HepG2 (cell line): ENCODE results near the gene WDR54. TPM values are rescaled to one million over a fixed set of nuclear protein-coding genes. Genes with fewer than 3 reads are reported as not detected.

ENCODE experiments used
- ATF4 ChIP-seq, 2 experiments: fragments of 450-650 bp in 1 of 2; sonication (generic) in 1 of 2; formaldehyde crosslinking; IDR thresholded peaks; 2 replicates each; pipeline versions ENCODE4 v1.5.0 to v1.8.0; 2020 to 2022; ENCODE audit warnings: mild to moderate bottlenecking in 1 of 2, missing genetic modification reagents in 1 of 2
- E2F1 ChIP-seq: sonication (generic); formaldehyde crosslinking; IDR thresholded peaks from 2 replicates; pipeline ENCODE4 v1.5.0; 2020; ENCODE audit warnings: missing genetic modification reagents
- ETV6 ChIP-seq: sonication (generic); formaldehyde crosslinking; conservative IDR thresholded peaks from 2 replicates; pipeline ENCODE4 v1.4.0; 2020; ENCODE audit warnings: missing genetic modification reagents
- FOXK1 ChIP-seq: sonication (generic); formaldehyde crosslinking; IDR thresholded peaks from 2 replicates; pipeline ENCODE4 v1.4.0; 2020; ENCODE audit warnings: low read depth, missing genetic modification reagents, borderline replicate concordance
- IRF2 ChIP-seq: IDR thresholded peaks from 2 replicates; pipeline ENCODE4 v1.6.1; 2018; ENCODE audit warnings: missing genetic modification reagents, missing compliant biosample characterization
- JARID2 ChIP-seq: sonication (generic); formaldehyde crosslinking; IDR thresholded peaks from 2 replicates; pipeline ENCODE4 v1.8.1; 2023; ENCODE audit warnings: missing genetic modification reagents, inconsistent platforms; ENCODE audit not compliant: insufficient replicate concordance
- MEIS2 ChIP-seq: sonication (generic); formaldehyde crosslinking; IDR thresholded peaks from 2 replicates; pipeline ENCODE4 v1.9.0; 2021; ENCODE audit warnings: mild to moderate bottlenecking, missing genetic modification reagents
- MIER3 ChIP-seq: IDR thresholded peaks from 2 replicates; pipeline ENCODE4 v1.6.1; 2016; ENCODE audit warnings: missing compliant biosample characterization, borderline replicate concordance
- MYNN ChIP-seq: sonication (generic); formaldehyde crosslinking; IDR thresholded peaks from 2 replicates; pipeline ENCODE4 v1.4.0; 2020; ENCODE audit warnings: mild to moderate bottlenecking, low read depth, missing genetic modification reagents
- NFIC ChIP-seq: IDR thresholded peaks from 2 replicates; pipeline ENCODE4 v1.6.1; 2012; ENCODE audit warnings: mild to moderate bottlenecking, low read length, inconsistent platforms
- NFYB ChIP-seq: sonication (generic); formaldehyde crosslinking; IDR thresholded peaks from 2 replicates; pipeline ENCODE4 v1.4.0; 2020; ENCODE audit warnings: missing genetic modification reagents
- SNAI1 ChIP-seq: sonication (generic); formaldehyde crosslinking; IDR thresholded peaks from 2 replicates; pipeline ENCODE4 v1.5.0; 2020; ENCODE audit warnings: mild to moderate bottlenecking, missing genetic modification reagents, borderline replicate concordance
- TRIM24 ChIP-seq: sonication (generic); formaldehyde crosslinking; IDR thresholded peaks from 2 replicates; pipeline ENCODE4 v1.8.0; 2022; ENCODE audit warnings: mild to moderate bottlenecking, missing genetic modification reagents
- TSC22D2 ChIP-seq: sonication (generic); formaldehyde crosslinking; IDR thresholded peaks from 2 replicates; pipeline ENCODE4 v1.5.1; 2020; ENCODE audit warnings: missing genetic modification reagents, mild to moderate bottlenecking, borderline replicate concordance
- ZBTB20 ChIP-seq: sonication (generic); formaldehyde crosslinking; IDR thresholded peaks from 2 replicates; pipeline ENCODE4 v1.8.1; 2023; ENCODE audit warnings: missing genetic modification reagents, low read depth, mild to moderate bottlenecking, borderline replicate concordance
- ZFAT ChIP-seq: sonication (generic); formaldehyde crosslinking; conservative IDR thresholded peaks from 2 replicates; pipeline ENCODE4 v1.8.1; 2023; ENCODE audit warnings: missing genetic modification reagents, inconsistent platforms
- ZNF256 ChIP-seq: sonication (generic); formaldehyde crosslinking; conservative IDR thresholded peaks from 2 replicates; pipeline ENCODE4 v1.4.0; 2020; ENCODE audit warnings: missing genetic modification reagents
- ZNF326 ChIP-seq: sonication (generic); formaldehyde crosslinking; IDR thresholded peaks from 2 replicates; pipeline ENCODE4 v1.4.0; 2020; ENCODE audit warnings: missing genetic modification reagents, borderline replicate concordance
- polyA plus RNA-seq, 8 experiments: library from polyadenylated mRNA; depleted of rRNA in 3 of 8; stranded (reverse) in 7 of 8; unstranded in 1 of 8; fragments of >200 nt; fragmentation: Illumina TruSeq in 4 of 8; extraction: Trizol in 4 of 8; gene quantifications; 2 replicates each; pipeline versions ENCODE4 v1.2.1 to v1.2.3, GENCODE V29; 2011 to 2016; ENCODE audit warnings: low read depth in 4 of 8, missing spikeins in 1 of 8, mixed read lengths in 1 of 8; ENCODE audit not compliant: insufficient read depth in 1 of 8
- total RNA-seq, 5 experiments: library from RNA; depleted of rRNA; stranded (reverse); fragments of >200 nt; fragmentation: Illumina TruSeq; extraction: Trizol; gene quantifications; 2 replicates each; pipeline ENCODE4 v1.2.3, GENCODE V29; 2016; ENCODE audit warnings: low read depth in 1 of 5
- TF ChIP-seq, protein P1 (sequence below): IDR thresholded peaks from 2 replicates; pipeline ENCODE4 v1.6.1; 2016; ENCODE audit warnings: missing compliant biosample characterization, missing genetic modification reagents, borderline replicate concordance
- TF ChIP-seq, protein P2 (sequence below): sonication (generic); formaldehyde crosslinking; IDR thresholded peaks from 2 replicates; pipeline ENCODE4 v1.4.0; 2020; ENCODE audit warnings: missing genetic modification reagents, borderline replicate concordance
- TF ChIP-seq, protein P3 (sequence below): sonication (generic); formaldehyde crosslinking; IDR thresholded peaks from 2 replicates; pipeline ENCODE4 v1.8.0; 2022; ENCODE audit warnings: low read depth, missing genetic modification reagents

Gene WDR54
- total and polyA plus RNA-seq, 2 of the 13 experiments (the other 11 are each of a cell fraction or from before 2014, with no cell fraction given) = 2.0 to 17.3 TPM

DNA sequence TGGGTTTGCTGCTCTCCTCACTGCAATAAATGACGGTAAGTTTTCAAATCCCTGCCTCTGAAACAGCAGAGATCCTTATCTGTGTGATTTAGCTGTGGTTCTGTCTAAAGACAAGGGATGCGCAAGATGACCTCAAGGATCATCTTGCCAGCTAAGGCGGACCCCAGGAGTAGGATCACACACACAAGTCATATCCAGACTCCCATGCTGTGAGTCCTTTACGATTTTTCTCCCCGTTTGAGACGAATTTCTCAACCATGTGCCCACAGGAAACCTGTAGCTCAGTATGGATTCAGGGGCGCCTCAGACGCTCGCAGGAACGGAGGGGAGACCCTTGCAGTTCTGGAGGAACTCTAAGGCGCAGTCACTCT lies 30.3 kb upstream of the WDR54 start (continued):
- TF ChIP-seq E2F1 (CRISPR knock-in tag) = 0 out of 2 replicates have a peak, but pooled peaks have one; percentile 26
- TF ChIP-seq ETV6 (CRISPR knock-in tag) = peak; percentile 63
- peak; percentile 10; the same call in 1 of the 2 replicates for TF ChIP-seq MEIS2 (CRISPR knock-in tag)
- 0 out of 2 replicates have a peak, but pooled peaks have one; percentile 21 for TF ChIP-seq MIER3 (CRISPR knock-in tag)
- TF ChIP-seq, protein P1, sequence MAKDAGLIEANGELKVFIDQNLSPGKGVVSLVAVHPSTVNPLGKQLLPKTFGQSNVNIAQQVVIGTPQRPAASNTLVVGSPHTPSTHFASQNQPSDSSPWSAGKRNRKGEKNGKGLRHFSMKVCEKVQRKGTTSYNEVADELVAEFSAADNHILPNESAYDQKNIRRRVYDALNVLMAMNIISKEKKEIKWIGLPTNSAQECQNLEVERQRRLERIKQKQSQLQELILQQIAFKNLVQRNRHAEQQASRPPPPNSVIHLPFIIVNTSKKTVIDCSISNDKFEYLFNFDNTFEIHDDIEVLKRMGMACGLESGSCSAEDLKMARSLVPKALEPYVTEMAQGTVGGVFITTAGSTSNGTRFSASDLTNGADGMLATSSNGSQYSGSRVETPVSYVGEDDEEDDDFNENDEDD = 0 out of 2 replicates have a peak, but pooled peaks have one; percentile 24
- peak; percentile 49; the same call in 1 of the 2 replicates for TF ChIP-seq SNAI1 (CRISPR knock-in tag)
- no peak; the same call in 1 of the 2 replicates for TF ChIP-seq IRF2 (CRISPR knock-in tag)
- peak; percentile 16; the same call in 1 of the 2 replicates for TF ChIP-seq FOXK1
- peak; percentile 26; the same call in 1 of the 2 replicates for TF ChIP-seq ZNF326 (CRISPR knock-in tag)
- TF ChIP-seq, protein P2, sequence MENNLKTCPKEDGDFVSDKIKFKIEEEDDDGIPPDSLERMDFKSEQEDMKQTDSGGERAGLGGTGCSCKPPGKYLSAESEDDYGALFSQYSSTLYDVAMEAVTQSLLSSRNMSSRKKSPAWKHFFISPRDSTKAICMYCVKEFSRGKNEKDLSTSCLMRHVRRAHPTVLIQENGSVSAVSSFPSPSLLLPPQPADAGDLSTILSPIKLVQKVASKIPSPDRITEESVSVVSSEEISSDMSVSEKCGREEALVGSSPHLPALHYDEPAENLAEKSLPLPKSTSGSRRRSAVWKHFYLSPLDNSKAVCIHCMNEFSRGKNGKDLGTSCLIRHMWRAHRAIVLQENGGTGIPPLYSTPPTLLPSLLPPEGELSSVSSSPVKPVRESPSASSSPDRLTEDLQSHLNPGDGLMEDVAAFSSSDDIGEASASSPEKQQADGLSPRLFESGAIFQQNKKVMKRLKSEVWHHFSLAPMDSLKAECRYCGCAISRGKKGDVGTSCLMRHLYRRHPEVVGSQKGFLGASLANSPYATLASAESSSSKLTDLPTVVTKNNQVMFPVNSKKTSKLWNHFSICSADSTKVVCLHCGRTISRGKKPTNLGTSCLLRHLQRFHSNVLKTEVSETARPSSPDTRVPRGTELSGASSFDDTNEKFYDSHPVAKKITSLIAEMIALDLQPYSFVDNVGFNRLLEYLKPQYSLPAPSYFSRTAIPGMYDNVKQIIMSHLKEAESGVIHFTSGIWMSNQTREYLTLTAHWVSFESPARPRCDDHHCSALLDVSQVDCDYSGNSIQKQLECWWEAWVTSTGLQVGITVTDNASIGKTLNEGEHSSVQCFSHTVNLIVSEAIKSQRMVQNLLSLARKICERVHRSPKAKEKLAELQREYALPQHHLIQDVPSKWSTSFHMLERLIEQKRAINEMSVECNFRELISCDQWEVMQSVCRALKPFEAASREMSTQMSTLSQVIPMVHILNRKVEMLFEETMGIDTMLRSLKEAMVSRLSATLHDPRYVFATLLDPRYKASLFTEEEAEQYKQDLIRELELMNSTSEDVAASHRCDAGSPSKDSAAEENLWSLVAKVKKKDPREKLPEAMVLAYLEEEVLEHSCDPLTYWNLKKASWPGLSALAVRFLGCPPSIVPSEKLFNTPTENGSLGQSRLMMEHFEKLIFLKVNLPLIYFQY (CRISPR knock-in tag) = no peak; the same call in 1 of the 2 replicates
- 0 out of 2 replicates have a peak, but pooled peaks have one; percentile 17 for TF ChIP-seq MYNN (CRISPR knock-in tag)
- TF ChIP-seq NFIC = no peak
- peak; percentile 44 for TF ChIP-seq JARID2
- TF ChIP-seq ZBTB20 (CRISPR knock-in tag) = 0 out of 2 replicates have a peak, but pooled peaks have one; percentile 17
- TF ChIP-seq ZNF256 (CRISPR knock-in tag) = peak; percentile 68; the same call in 1 of the 2 replicates
- TF ChIP-seq ATF4 (CRISPR knock-in tag; IDR thresholded peaks at IDR 0.05) = 0 out of 4 replicates have a peak, but pooled peaks of 1 of the 2 experiments have one; percentile 9
- TF ChIP-seq TRIM24 = no peak
- TF ChIP-seq ZFAT = no peak
- TF ChIP-seq TSC22D2 = peak; percentile 23; the same call in 1 of the 2 replicates
- TF ChIP-seq, protein P3, sequence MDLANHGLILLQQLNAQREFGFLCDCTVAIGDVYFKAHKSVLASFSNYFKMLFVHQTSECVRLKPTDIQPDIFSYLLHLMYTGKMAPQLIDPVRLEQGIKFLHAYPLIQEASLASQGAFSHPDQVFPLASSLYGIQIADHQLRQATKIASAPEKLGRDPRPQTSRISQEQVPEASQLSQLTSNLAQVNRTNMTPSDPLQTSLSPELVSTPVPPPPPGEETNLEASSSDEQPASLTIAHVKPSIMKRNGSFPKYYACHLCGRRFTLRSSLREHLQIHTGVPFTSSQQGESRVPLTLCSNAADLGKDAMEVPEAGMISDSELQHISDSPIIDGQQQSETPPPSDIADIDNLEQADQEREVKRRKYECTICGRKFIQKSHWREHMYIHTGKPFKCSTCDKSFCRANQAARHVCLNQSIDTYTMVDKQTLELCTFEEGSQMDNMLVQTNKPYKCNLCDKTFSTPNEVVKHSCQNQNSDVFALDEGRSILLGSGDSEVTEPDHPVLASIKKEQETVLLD (CRISPR knock-in tag) = 0 out of 2 replicates have a peak, but pooled peaks have one; percentile 16
- 0 out of 2 replicates have a peak, but pooled peaks have one; percentile 16 for TF ChIP-seq NFYB (CRISPR knock-in tag)
